GM12892 (cell line): Measurements from ENCODE around the gene IRGQ.

Experiments
- POLR2A ChIP-seq: IDR thresholded peaks from 2 replicates; pipeline ENCODE4 v1.6.1; 2011; ENCODE audit warnings: low read depth, low read length, control low read depth
- POLR2AphosphoS5 ChIP-seq: IDR thresholded peaks from 2 replicates; pipeline ENCODE4 v1.6.1; 2011; ENCODE audit warnings: low read depth, low read length, control low read depth

GRCh38 chr19:43591904-43592772, 3.8 kb downstream of the IRGQ start:
- no peak for TF ChIP-seq POLR2A
- no peak for TF ChIP-seq POLR2AphosphoS5
